Mesodermal cell (in vitro differentiated cells): ENCODE data around the gene OR10AD1.
A peak's percentile ranks its signal among the peaks of the same experiment; 100 is the strongest.

ENCODE experiments used
- H3K27ac ChIP-seq: 2 replicates; pipeline ENCODE4 v1.7.0; 2013; ENCODE audit warnings: mild to moderate bottlenecking, low read depth, low read length, moderate library complexity; ENCODE audit not compliant: severe bottlenecking
- H3K36me3 ChIP-seq: 2 replicates; pipeline ENCODE4 v1.7.1; 2013; ENCODE audit warnings: mild to moderate bottlenecking, low read length, moderate library complexity; ENCODE audit not compliant: control insufficient read depth, insufficient read depth
- H3K4me1 ChIP-seq: one replicate; pipeline ENCODE4 v1.7.1; 2013; ENCODE audit warnings: mild to moderate bottlenecking, low read length; ENCODE audit not compliant: insufficient read depth, control insufficient read depth, poor library complexity, severe bottlenecking
- H3K4me3 ChIP-seq: 2 replicates; pipeline ENCODE4 v1.7.0; 2013; ENCODE audit warnings: low read length, control low read depth, mild to moderate bottlenecking; ENCODE audit not compliant: insufficient read depth, poor library complexity, severe bottlenecking; ENCODE audit errors: extremely low read depth
- H3K9me3 ChIP-seq: 2 replicates; pipeline ENCODE4 v1.7.1; 2013; ENCODE audit warnings: mild to moderate bottlenecking, low read length, moderate library complexity; ENCODE audit not compliant: control insufficient read depth
- WGBS, 2 experiments: methylation state at CpG; one replicate each; pipeline ENCODE4 v1.1.5; 2013; ENCODE audit warnings: missing lambda C conversion rate in 2 of 2; ENCODE audit not compliant: insufficient coverage in 2 of 2; 5-methylcytosine and 5-hydroxymethylcytosine counted together

OR10AD1 gene

GRCh38 chr12:48192861-48193260 lies 10.2 kb downstream of the OR10AD1 start:
- Histone ChIP-seq H3K27ac (no peak overlapping the region), H3K4me1 (peaks cover 6% of the 10 kb centered on the region), H3K36me3 (no peaks in the 10 kb centered on the region), H3K4me3 (no peak overlapping the region), H3K9me3 (no peaks in the 10 kb centered on the region)
- WGBS, 2 experiments, result 100% methylated on average over 1 of the region's 1 CpG; no CpG with 5 or more reads in 1 of the 2 experiments

- Histone ChIP-seq H3K27ac (no peak overlapping the region), H3K4me3 (no peak overlapping the region), H3K9me3 (no peaks in the 10 kb centered on the region), H3K36me3 (no peaks in the 10 kb centered on the region), H3K4me1 (peaks cover 6% of the 10 kb centered on the region)
These were observed 12.0 kb downstream of the OR10AD1 start for GRCh38 chr12:48191096-48191495.

GRCh38 chr12:48189331-48190125 lies 13.6 kb downstream of the OR10AD1 start:
- Histone ChIP-seq H3K27ac (no peak overlapping the region), H3K4me3 (no peak overlapping the region), H3K36me3 (no peaks in the 10 kb centered on the region), H3K9me3 (no peaks in the 10 kb centered on the region), H3K4me1 (no peaks in the 10 kb centered on the region)
- WGBS, 2 experiments, result 67 to 80% methylated on average over 1 to 5 of the region's 6 CpGs

- Histone ChIP-seq H3K9me3 (no peaks in the 10 kb centered on the region), H3K4me1 (no peaks in the 10 kb centered on the region), H3K27ac (no peak overlapping the region), H3K36me3 (no peaks in the 10 kb centered on the region), H3K4me3 (no peak overlapping the region)
- WGBS, 2 experiments, result 81 to 86% methylated on average over 4 to 7 of the region's 10 CpGs
These were observed 15.0 kb downstream of the OR10AD1 start for GRCh38 chr12:48187916-48188695.

GRCh38 chr12:48185181-48185919 lies 17.7 kb downstream of the OR10AD1 start:
- H3K27ac ChIP-seq, result no peak overlapping the region

GRCh38 chr12:48184549-48184922 lies 18.6 kb downstream of the OR10AD1 start:
- no peak overlapping the region for H3K27ac ChIP-seq
- H3K4me3 ChIP-seq, result peak overlapping the region; percentile 56
- H3K4me1 ChIP-seq, result peaks cover 8% of the 10 kb centered on the region
- WGBS, 2 experiments, result 17 to 24% methylated on average over 12 to 19 of the region's 20 CpGs
- no peaks in the 10 kb centered on the region for H3K9me3 ChIP-seq
- H3K36me3 ChIP-seq, result no peaks in the 10 kb centered on the region

More at GRCh38 chr12:48185181-48185919, 17.7 kb downstream of the OR10AD1 start:
- 44 to 58% methylated on average over 7 to 8 of the region's 10 CpGs for WGBS, 2 experiments
- peak overlapping the region; percentile 56 for H3K4me3 ChIP-seq
- H3K4me1 ChIP-seq, result peaks cover 8% of the 10 kb centered on the region
- no peaks in the 10 kb centered on the region for H3K9me3 ChIP-seq
- no peaks in the 10 kb centered on the region for H3K36me3 ChIP-seq

- Histone ChIP-seq H3K27ac (no peak overlapping the region), H3K4me3 (peak overlapping the region; percentile 56), H3K36me3 (no peaks in the 10 kb centered on the region), H3K9me3 (no peaks in the 10 kb centered on the region), H3K4me1 (peaks cover 8% of the 10 kb centered on the region)
- WGBS, 2 experiments, result 9 to 12% methylated on average over 44 to 49 of the region's 61 CpGs
These were observed 19.1 kb downstream of the OR10AD1 start for GRCh38 chr12:48183876-48184548.

GRCh38 chr12:48183091-48183875 lies 19.8 kb downstream of the OR10AD1 start, which contains the start of gene CCDC184:
Gene CCDC184 (plus strand): TSS chr12:48183644. CDS start chr12:48184123, 479 bp downstream.
- Histone ChIP-seq H3K9me3 (no peaks in the 10 kb centered on the region), H3K4me1 (peaks cover 8% of the 10 kb centered on the region), H3K4me3 (peak within 1 kb of the TSS; percentile 56), H3K27ac (peak within 1 kb of the TSS; percentile 69), H3K36me3 (no peaks in the 10 kb centered on the region)
- WGBS, 2 experiments, result 0% methylated on average over 53 to 58 of the region's 61 CpGs

GRCh38 chr12:48182631-48183030 lies 20.5 kb downstream of the OR10AD1 start:
- peak overlapping the region; percentile 69 for H3K27ac ChIP-seq
- peak overlapping the region; percentile 56 for H3K4me3 ChIP-seq
- H3K9me3 ChIP-seq, result no peaks in the 10 kb centered on the region
- H3K36me3 ChIP-seq, result no peaks in the 10 kb centered on the region
- WGBS, 2 experiments, result 0% methylated on average over 2 of the region's 7 CpGs; no CpG with 5 or more reads in 1 of the 2 experiments
- H3K4me1 ChIP-seq, result peaks cover 8% of the 10 kb centered on the region
